ENCODE measurements around the gene IGF2R. TPM values are rescaled to one million over a fixed set of nuclear protein-coding genes. Genes with fewer than 3 reads are reported as not detected.

IGF2R gene
- total RNA-seq, 1 donor from 2014 or later: 73.4 TPM

DNA sequence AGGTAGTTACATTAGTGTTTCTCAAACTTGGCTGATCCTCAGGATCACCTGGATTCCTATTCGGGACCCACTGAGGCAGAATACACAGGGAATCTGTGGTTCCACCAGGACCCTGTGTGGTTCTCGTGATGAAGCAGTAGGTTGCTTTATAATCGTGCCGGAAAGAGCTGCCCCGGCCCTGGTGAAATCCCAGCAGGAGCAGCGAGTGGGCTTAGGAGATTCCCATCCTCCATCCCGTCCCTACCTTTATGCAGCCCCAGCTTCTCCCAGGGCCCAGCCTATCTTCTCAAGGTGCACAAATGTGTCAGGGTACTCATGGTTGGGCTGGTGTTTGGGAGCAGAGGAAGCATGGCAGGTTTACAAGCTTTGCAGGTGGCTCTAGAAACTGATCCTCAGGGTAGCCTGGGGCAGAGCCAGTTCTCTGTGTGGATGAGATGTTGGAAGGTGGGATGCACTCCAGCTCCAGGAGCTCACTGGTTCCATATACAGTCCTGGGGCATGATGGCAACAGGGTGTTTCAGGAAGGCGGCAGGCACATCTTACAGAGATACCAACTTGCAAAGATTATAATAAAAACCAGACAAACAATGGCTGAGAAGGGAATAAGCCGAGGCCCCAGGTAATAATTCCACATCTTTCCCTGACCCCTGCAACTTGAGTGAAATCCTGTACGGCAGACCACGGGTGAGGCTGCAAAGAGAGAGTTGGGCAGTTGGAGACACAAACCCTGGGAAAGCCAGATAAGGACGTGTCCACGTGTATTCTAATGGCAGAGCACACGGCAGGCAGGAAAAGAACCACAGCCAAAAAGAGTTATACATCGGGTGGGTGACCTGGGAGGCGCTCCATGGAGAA lies 158.6 kb downstream of the IGF2R start:
- Histone ChIP-seq H3K4me3 (no peak overlapping the region), H3K9me3 (no peaks in the 10 kb centered on the region), H3K36me3 (no peaks in the 10 kb centered on the region), H3K27ac (no peak overlapping the region), H3K27me3 (no peaks in the 10 kb centered on the region), H3K4me1 (no peaks in the 10 kb centered on the region)
- DNase-seq (ENCODE audit: extremely low spot score in 2 of 2): peak; percentile 76 to 87
- TF ChIP-seq POLR2A (IDR thresholded peaks at IDR 0.05) (no peak), POLR2AphosphoS5 (IDR thresholded peaks at IDR 0.05; ENCODE audit: insufficient read depth in 1 of 2, low read depth in 1 of 2) (no peak)
- TF ChIP-seq, protein P1, sequence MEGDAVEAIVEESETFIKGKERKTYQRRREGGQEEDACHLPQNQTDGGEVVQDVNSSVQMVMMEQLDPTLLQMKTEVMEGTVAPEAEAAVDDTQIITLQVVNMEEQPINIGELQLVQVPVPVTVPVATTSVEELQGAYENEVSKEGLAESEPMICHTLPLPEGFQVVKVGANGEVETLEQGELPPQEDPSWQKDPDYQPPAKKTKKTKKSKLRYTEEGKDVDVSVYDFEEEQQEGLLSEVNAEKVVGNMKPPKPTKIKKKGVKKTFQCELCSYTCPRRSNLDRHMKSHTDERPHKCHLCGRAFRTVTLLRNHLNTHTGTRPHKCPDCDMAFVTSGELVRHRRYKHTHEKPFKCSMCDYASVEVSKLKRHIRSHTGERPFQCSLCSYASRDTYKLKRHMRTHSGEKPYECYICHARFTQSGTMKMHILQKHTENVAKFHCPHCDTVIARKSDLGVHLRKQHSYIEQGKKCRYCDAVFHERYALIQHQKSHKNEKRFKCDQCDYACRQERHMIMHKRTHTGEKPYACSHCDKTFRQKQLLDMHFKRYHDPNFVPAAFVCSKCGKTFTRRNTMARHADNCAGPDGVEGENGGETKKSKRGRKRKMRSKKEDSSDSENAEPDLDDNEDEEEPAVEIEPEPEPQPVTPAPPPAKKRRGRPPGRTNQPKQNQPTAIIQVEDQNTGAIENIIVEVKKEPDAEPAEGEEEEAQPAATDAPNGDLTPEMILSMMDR (IDR thresholded peaks at IDR 0.05): no peak
- intact Hi-C loops (cut with DNase I): no loop called here

DNA sequence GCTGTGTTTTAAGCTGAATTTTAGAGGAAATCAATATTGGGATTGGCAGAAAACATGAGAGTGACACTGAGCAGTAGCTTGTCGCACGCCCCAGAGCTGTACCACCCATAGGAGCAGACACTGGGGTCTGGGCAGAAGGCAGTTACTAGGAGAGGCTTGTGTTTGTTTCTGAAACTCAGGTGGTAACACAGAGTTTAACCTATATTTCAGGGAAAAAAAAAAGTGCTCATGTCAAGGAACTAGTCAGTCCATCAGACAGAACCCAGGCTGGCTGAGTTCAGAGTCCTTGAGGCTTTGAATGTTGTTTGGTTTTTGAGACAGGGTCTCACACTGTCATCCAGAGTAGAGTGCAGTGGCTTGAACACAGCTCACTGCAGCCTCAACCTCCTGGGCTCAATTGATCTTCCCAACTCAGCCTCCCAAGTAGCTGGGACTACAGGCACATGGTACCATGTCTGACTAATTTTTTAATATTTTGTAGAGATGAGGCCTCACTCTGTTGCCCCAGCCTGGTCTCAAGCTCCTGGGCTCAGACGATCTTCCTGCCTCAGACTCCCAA lies 159.3 kb downstream of the IGF2R start:
- Histone ChIP-seq H3K27me3 (no peaks in the 10 kb centered on the region), H3K4me3 (no peak overlapping the region), H3K9me3 (no peaks in the 10 kb centered on the region), H3K27ac (no peak overlapping the region), H3K36me3 (no peaks in the 10 kb centered on the region), H3K4me1 (no peaks in the 10 kb centered on the region)
- TF ChIP-seq POLR2A (IDR thresholded peaks at IDR 0.05) (no peak), POLR2AphosphoS5 (IDR thresholded peaks at IDR 0.05; ENCODE audit: insufficient read depth in 1 of 2, low read depth in 1 of 2) (no peak)
- TF ChIP-seq, protein P1 (IDR thresholded peaks at IDR 0.05): no peak
- DNase-seq (ENCODE audit: extremely low spot score in 2 of 2): peak; percentile 34 to 49
- intact Hi-C loops (cut with DNase I): no loop called here

DNA sequence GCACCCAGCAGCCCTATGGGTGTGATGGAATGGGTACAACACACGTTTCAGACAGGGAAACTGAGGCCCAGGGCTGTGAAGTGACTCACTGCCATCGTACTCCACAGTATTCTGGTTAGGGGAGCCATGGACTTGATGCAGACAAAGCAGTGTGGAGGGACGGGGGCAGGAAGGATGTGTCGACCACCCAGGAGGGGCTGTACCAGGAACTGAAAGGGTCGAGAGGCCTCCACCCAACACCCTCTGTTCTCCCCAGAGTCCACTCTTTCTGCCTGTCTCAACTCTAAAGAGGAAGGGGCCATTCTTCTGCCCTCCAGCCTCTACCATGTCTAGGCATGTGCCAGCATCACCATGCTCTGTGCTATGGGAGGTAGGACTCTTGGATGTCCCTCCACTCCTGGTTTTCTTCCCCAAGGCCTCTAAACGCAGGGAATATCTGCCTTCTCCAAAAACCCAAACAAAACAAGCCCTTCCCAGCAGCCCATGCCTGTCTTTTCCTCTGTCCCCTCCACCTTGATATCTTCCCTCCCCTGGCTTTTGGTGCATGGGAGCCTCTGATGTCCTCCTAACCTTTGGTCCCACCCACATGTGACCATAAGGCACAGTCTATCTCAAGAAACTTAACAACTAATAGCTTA lies 160.1 kb downstream of the IGF2R start:
- intact Hi-C loops (cut with DNase I): no loop called here
- H3K4me3 ChIP-seq: no peak overlapping the region
- H3K27ac ChIP-seq: no peak overlapping the region
- no peaks in the 10 kb centered on the region for H3K9me3 ChIP-seq
- no peaks in the 10 kb centered on the region for H3K36me3 ChIP-seq
- TF ChIP-seq POLR2AphosphoS5 (IDR thresholded peaks at IDR 0.05; ENCODE audit: insufficient read depth in 1 of 2, low read depth in 1 of 2) (no peak), POLR2A (IDR thresholded peaks at IDR 0.05) (no peak)
- TF ChIP-seq, protein P1 (IDR thresholded peaks at IDR 0.05): no peak
- H3K27me3 ChIP-seq: no peaks in the 10 kb centered on the region
- H3K4me1 ChIP-seq: no peaks in the 10 kb centered on the region
- peak; percentile 44 to 70 for DNase-seq (ENCODE audit: extremely low spot score in 2 of 2)

DNA sequence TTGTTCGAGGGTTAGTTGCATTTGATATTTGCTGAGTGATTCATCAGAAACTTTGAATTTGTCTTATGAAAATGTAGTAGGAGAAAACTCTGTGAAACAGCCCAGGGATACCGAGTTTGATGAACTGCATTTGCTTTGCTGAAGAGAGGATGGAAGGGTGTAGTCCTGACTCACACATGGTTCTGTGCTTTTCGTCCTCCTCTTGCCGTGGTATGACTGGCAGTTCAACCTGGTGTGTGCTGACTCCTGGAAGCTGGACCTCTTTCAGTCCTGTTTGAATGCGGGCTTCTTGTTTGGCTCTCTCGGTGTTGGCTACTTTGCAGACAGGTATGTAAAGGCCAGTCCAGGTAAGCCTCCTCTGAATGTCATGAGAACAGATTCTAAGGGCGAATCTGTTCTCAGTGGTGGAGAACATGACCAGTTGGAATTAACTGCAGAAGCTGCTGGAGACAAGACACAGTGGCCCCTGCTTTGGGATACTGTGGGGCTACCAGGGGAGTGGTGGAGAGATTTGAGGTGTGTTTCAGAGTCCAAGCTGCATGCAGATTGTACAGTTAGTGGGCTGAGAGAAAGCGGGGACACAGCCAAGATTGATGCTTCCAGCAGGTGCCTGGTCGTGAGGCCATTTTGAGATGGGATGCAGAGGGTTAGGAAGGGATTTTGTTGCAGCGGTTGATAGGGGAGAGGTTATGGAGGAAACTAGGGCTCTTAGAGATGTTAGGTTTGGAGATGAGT lies 161.2 kb downstream of the IGF2R start:
- intact Hi-C loops (cut with DNase I): no loop called here
- DNase-seq (ENCODE audit: extremely low spot score in 2 of 2): peak; percentile 61 to 79
- TF ChIP-seq POLR2AphosphoS5 (IDR thresholded peaks at IDR 0.05; ENCODE audit: insufficient read depth in 1 of 2, low read depth in 1 of 2) (no peak), POLR2A (IDR thresholded peaks at IDR 0.05) (no peak)
- TF ChIP-seq, protein P1 (IDR thresholded peaks at IDR 0.05): no peak

More for the DNA sequence above, 161.2 kb downstream of the IGF2R start:
- Histone ChIP-seq H3K27me3 (no peaks in the 10 kb centered on the region), H3K9me3 (no peaks in the 10 kb centered on the region), H3K4me3 (no peak overlapping the region), H3K36me3 (no peaks in the 10 kb centered on the region), H3K4me1 (no peaks in the 10 kb centered on the region), H3K27ac (no peak overlapping the region)

Measured in vagina (tissue), 2 donors.